ENCODE results near the gene PRKG1.

The PRKG1 gene

GRCh38 chr10:52129410-52130178, 1055.3 kb downstream of the PRKG1 start:
- no peak for DNase-seq (ENCODE audit: low read depth in 1 of 2, low spot score in 1 of 2)
- TF ChIP-seq, protein P1, sequence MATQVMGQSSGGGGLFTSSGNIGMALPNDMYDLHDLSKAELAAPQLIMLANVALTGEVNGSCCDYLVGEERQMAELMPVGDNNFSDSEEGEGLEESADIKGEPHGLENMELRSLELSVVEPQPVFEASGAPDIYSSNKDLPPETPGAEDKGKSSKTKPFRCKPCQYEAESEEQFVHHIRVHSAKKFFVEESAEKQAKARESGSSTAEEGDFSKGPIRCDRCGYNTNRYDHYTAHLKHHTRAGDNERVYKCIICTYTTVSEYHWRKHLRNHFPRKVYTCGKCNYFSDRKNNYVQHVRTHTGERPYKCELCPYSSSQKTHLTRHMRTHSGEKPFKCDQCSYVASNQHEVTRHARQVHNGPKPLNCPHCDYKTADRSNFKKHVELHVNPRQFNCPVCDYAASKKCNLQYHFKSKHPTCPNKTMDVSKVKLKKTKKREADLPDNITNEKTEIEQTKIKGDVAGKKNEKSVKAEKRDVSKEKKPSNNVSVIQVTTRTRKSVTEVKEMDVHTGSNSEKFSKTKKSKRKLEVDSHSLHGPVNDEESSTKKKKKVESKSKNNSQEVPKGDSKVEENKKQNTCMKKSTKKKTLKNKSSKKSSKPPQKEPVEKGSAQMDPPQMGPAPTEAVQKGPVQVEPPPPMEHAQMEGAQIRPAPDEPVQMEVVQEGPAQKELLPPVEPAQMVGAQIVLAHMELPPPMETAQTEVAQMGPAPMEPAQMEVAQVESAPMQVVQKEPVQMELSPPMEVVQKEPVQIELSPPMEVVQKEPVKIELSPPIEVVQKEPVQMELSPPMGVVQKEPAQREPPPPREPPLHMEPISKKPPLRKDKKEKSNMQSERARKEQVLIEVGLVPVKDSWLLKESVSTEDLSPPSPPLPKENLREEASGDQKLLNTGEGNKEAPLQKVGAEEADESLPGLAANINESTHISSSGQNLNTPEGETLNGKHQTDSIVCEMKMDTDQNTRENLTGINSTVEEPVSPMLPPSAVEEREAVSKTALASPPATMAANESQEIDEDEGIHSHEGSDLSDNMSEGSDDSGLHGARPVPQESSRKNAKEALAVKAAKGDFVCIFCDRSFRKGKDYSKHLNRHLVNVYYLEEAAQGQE (IDR thresholded peaks at IDR 0.05; ENCODE audit: insufficient replicate concordance, low read depth): no peak
- no peak for TF ChIP-seq SPI1 (IDR thresholded peaks at IDR 0.05; ENCODE audit: borderline replicate concordance, low read depth)
- no peak for TF ChIP-seq POLR2AphosphoS5 (IDR thresholded peaks at IDR 0.05; ENCODE audit: low read depth)
- TF ChIP-seq GABPA (IDR thresholded peaks at IDR 0.05; ENCODE audit: low read depth): no peak
- no peak for TF ChIP-seq CTCF (IDR thresholded peaks at IDR 0.05; ENCODE audit: insufficient read depth, low read length)
- H3K4me3 ChIP-seq (replicated peaks; ENCODE audit: insufficient read depth, low read length): no peak overlapping the region

DNA sequence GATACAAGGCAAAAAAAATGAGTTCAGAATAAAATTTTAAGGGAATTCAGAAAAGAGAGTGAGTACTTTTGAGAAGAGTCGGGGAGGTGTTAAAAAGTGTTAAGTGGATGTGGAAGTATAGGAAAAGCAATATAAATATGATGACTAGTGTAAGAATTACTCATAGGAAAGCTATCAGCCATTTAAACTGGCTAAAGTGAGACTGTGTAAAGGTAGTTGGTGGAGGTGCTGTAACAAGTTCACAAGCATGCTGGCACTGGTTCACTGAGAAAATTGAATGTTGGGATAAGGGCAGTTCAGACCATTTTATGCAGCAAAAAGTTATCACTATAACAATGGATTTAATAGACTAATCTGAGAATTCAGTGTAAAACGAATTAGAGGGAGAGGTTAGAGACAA, 1060.8 kb downstream of the PRKG1 start:
- H3K27me3 ChIP-seq (ENCODE audit: insufficient read depth, poor library complexity, severe bottlenecking): no peaks in the 10 kb centered on the region
- TF ChIP-seq, protein P1 (IDR thresholded peaks at IDR 0.05; ENCODE audit: insufficient replicate concordance, low read depth): no peak
- DNase-seq (ENCODE audit: low read depth in 1 of 2, low spot score in 1 of 2): no peak
- H3K4me3 ChIP-seq (replicated peaks; ENCODE audit: insufficient read depth, low read length): no peak overlapping the region
- H3K27ac ChIP-seq (replicated peaks): no peak overlapping the region

More at GRCh38 chr10:52129410-52130178, 1055.3 kb downstream of the PRKG1 start:
- Histone ChIP-seq H3K27me3 (ENCODE audit: insufficient read depth, poor library complexity, severe bottlenecking) (no peaks in the 10 kb centered on the region), H3K27ac (replicated peaks) (no peak overlapping the region)

- no peak for TF ChIP-seq SPI1 (IDR thresholded peaks at IDR 0.05; ENCODE audit: borderline replicate concordance, low read depth)
- TF ChIP-seq, protein P1 (IDR thresholded peaks at IDR 0.05; ENCODE audit: insufficient replicate concordance, low read depth): no peak
- no peak for TF ChIP-seq CTCF (IDR thresholded peaks at IDR 0.05; ENCODE audit: insufficient read depth, low read length)
- no peak for TF ChIP-seq GABPA (IDR thresholded peaks at IDR 0.05; ENCODE audit: low read depth)
- no peak for TF ChIP-seq POLR2AphosphoS5 (IDR thresholded peaks at IDR 0.05; ENCODE audit: low read depth)
- H3K27ac ChIP-seq (replicated peaks): no peak overlapping the region
- DNase-seq (ENCODE audit: low read depth in 1 of 2, low spot score in 1 of 2): no peak
- H3K27me3 ChIP-seq (ENCODE audit: insufficient read depth, poor library complexity, severe bottlenecking): no peaks in the 10 kb centered on the region
- H3K4me3 ChIP-seq (replicated peaks; ENCODE audit: insufficient read depth, low read length): no peak overlapping the region
These were observed 1062.6 kb downstream of the PRKG1 start for GRCh38 chr10:52136921-52137320.

Data from HL-60 (cell line).